ENCODE measurements around the gene ITIH4.

Gene ITIH4

GRCh38 chr3:52847726-52848125 lies 17.3 kb upstream of the ITIH4 start:
- no peak for DNase-seq

GRCh38 chr3:52847241-52847640 lies 16.8 kb upstream of the ITIH4 start:
- no peak for DNase-seq

GRCh38 chr3:52846432-52846965 lies 16.0 kb upstream of the ITIH4 start:
- no peak for DNase-seq

GRCh38 chr3:52845691-52846431 lies 15.4 kb upstream of the ITIH4 start:
- DNase-seq = no peak

- no peak for DNase-seq
Measured at GRCh38 chr3:52845157-52845556, 14.7 kb upstream of the ITIH4 start.

- DNase-seq = no peak
Measured at GRCh38 chr3:52844290-52844975, 14.0 kb upstream of the ITIH4 start.

- DNase-seq = no peak
Measured at GRCh38 chr3:52843881-52844280, 13.4 kb upstream of the ITIH4 start.

GRCh38 chr3:52843108-52843865 lies 12.8 kb upstream of the ITIH4 start:
- no peak for DNase-seq

GRCh38 chr3:52842424-52842823 lies 12.0 kb upstream of the ITIH4 start:
- DNase-seq = no peak

GRCh38 chr3:52841981-52842340 lies 11.5 kb upstream of the ITIH4 start:
- DNase-seq = no peak

GRCh38 chr3:52841211-52841980 lies 10.9 kb upstream of the ITIH4 start:
- DNase-seq = no peak

GRCh38 chr3:52839892-52840545 lies 9.5 kb upstream of the ITIH4 start:
- DNase-seq = no peak

GRCh38 chr3:52839268-52839575 lies 8.8 kb upstream of the ITIH4 start:
- DNase-seq = no peak

GRCh38 chr3:52838561-52839267 lies 8.2 kb upstream of the ITIH4 start:
- DNase-seq = no peak

- DNase-seq = no peak
Measured at GRCh38 chr3:52836986-52837385, 6.5 kb upstream of the ITIH4 start.

- DNase-seq = no peak
Measured at GRCh38 chr3:52836471-52836845, 6.0 kb upstream of the ITIH4 start.

GRCh38 chr3:52835766-52836470 lies 5.4 kb upstream of the ITIH4 start:
- DNase-seq = no peak

GRCh38 chr3:52834871-52835501 lies 4.5 kb upstream of the ITIH4 start, which contains the start of gene MUSTN1:
TSS of gene MUSTN1 (minus strand) at chr3:52835019. CDS start at chr3:52834948, 71 bp downstream.
- no peak for DNase-seq

- DNase-seq = no peak
Measured at GRCh38 chr3:52833202-52833601, 2.7 kb upstream of the ITIH4 start.

- peak; percentile 55 for DNase-seq
Measured at GRCh38 chr3:52831500-52832301, 1.2 kb upstream of the ITIH4 start.
